Aorta (tissue), 5 donors: ENCODE measurements around the gene TESMIN. TPM values are rescaled to one million over a fixed set of nuclear protein-coding genes. Genes with fewer than 3 reads are reported as not detected.

ENCODE experiments used
- ATAC-seq: fragments of 200-7000 bp; cut with Tn5 transposase; one replicate; pipeline ENCODE4 v1.9.1; 2022; ENCODE audit warnings: moderate library complexity; ENCODE audit not compliant: low FRiP score
- DNase-seq, 2 donors: peaks; one replicate each; pipeline ENCODE4 v3.0.0-alpha.2; 2020
- H3K27ac ChIP-seq, 2 donors: one replicate each; pipeline ENCODE4 v1.5.1; 2013; ENCODE audit warnings: low read length in 2 of 2, mild to moderate bottlenecking in 2 of 2, moderate library complexity in 2 of 2, control low read depth in 1 of 2, inconsistent platforms in 1 of 2, low read depth in 1 of 2
- H3K27me3 ChIP-seq, 2 donors: one replicate each; pipeline ENCODE4 v1.6.1; 2013; ENCODE audit warnings: control low read depth in 1 of 2, low read length in 1 of 2, mild to moderate bottlenecking in 1 of 2, moderate library complexity in 1 of 2; ENCODE audit not compliant: insufficient read depth in 2 of 2, control insufficient read depth in 1 of 2
- H3K36me3 ChIP-seq, 2 donors: one replicate each; pipeline ENCODE4 v1.6.1; 2013; ENCODE audit warnings: control low read depth in 1 of 2, low read length in 1 of 2, mild to moderate bottlenecking in 1 of 2; ENCODE audit not compliant: insufficient read depth in 2 of 2, control insufficient read depth in 1 of 2
- H3K4me1 ChIP-seq, 2 donors: one replicate each; pipeline ENCODE4 v1.6.1; 2013; ENCODE audit warnings: low read length in 2 of 2, control low read depth in 1 of 2, mild to moderate bottlenecking in 1 of 2, moderate library complexity in 1 of 2; ENCODE audit not compliant: insufficient read depth in 2 of 2, control insufficient read depth in 1 of 2
- H3K4me3 ChIP-seq, 2 donors: one replicate each; pipeline ENCODE4 v1.5.1; 2013; ENCODE audit warnings: low read length in 2 of 2, control low read depth in 1 of 2, mild to moderate bottlenecking in 1 of 2
- H3K9me3 ChIP-seq: one replicate; pipeline ENCODE4 v1.6.1; 2013; ENCODE audit warnings: mild to moderate bottlenecking, low read length; ENCODE audit not compliant: control insufficient read depth
- WGBS, 2 donors: extraction: QIAGEN DNeasy Blood & Tissue Kit; methylation state at CpG; one replicate each; pipeline ENCODE4 v1.1.7; 2013; 5-methylcytosine and 5-hydroxymethylcytosine counted together
- intact Hi-C, 2 donors: fragments of 100-400 bp; cut with DNase I; formaldehyde crosslinking; loops; one replicate each; pipeline versions ENCODE4 v1.14.2 to v1.15.0; 2022
- polyA plus RNA-seq, 2 donors: library from polyadenylated mRNA; stranded (reverse); fragments of 200-250 nt; gene quantifications; one replicate each; pipeline ENCODE4 v1.2.3, GENCODE V29; 2013
- total RNA-seq, 2 donors: library from RNA; stranded (reverse); fragmentation: NEBNext Ultra II Directional; extraction: Animal tissue kit (Norgen Biotek cat#: 25700); gene quantifications; one replicate each; pipeline ENCODE4 v1.2.1, GENCODE V29; 2021
- donor health status: healthy with polysubstance abuse.
- donor health status: Bipolar disorder and iron deficiency.
- donor health status: DM: no; HTN: no; CAD: no.
- donor health status: DM: no; HTN: no; CAD: no.
- donor health status: DM: yes; HTN: yes; CAD: no.

The TESMIN gene
- total and polyA plus RNA-seq, 4 donors: 0.10 to 1.5 (median 0.42) TPM; not detected in 1

DNA sequence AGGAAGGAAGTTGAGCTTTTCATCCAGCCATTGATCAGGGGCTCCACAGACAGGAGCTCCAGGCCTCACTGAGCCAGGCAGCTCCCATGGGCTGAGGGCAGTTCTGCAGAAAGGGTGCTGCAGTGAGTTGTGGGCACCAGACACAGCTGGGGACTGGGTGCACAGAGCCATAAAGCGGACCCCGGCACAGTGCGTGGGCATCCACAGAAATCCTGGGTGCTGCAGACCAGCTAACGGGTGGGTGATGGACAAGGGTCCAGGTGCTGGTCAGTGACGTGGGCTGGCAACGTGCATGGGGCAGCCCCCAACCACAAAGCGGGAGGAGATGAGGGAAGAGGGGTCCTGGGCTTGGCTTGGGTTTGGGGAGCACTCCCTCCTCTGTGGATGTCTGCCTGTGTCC, 86.4 kb downstream of the TESMIN start:
- WGBS, 2 donors: 89 to 92% methylated on average over 7 of the region's 7 CpGs
- H3K4me3 ChIP-seq: no peak overlapping the region
- ATAC-seq: no peak

DNA sequence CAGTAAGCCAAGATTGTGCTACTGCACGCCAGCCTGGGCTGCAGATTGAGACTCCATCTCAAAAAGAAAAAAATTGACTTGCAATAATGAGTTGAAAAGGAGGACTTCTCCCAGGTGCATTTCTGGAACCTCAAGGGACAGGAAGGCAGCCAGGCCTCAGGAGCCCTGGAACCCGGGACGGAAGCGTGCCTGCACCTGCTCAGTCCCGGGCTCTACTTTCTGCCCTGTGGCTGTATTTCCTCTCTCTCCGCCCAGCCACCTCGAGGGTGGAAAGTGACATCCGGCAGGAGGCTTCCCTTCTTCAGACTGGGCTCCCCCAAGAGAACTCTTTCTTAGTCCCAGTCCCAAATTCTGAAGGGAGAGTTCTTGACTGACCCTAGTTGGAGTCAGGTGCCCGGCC, 87.2 kb downstream of the TESMIN start:
- Histone ChIP-seq H3K4me1 (no peaks in the 10 kb centered on the region), H3K27me3 (no peaks in the 10 kb centered on the region), H3K9me3 (no peaks in the 10 kb centered on the region), H3K4me3 (no peak overlapping the region), H3K36me3 (no peaks in the 10 kb centered on the region), H3K27ac (no peak overlapping the region)
- DNase-seq (peak in 1 of 2 donors; percentile 40), ATAC-seq (no peak)
- 89 to 90% methylated on average over 9 of the region's 9 CpGs for WGBS, 2 donors
- intact Hi-C loops: no loop called here

More for the DNA sequence above, 86.4 kb downstream of the TESMIN start:
- Histone ChIP-seq H3K36me3 (no peaks in the 10 kb centered on the region), H3K27ac (no peak overlapping the region), H3K9me3 (no peaks in the 10 kb centered on the region), H3K27me3 (no peaks in the 10 kb centered on the region), H3K4me1 (no peaks in the 10 kb centered on the region)
- DNase-seq: peak in 1 of 2 donors; percentile 64
- intact Hi-C loops: no loop called here

DNA sequence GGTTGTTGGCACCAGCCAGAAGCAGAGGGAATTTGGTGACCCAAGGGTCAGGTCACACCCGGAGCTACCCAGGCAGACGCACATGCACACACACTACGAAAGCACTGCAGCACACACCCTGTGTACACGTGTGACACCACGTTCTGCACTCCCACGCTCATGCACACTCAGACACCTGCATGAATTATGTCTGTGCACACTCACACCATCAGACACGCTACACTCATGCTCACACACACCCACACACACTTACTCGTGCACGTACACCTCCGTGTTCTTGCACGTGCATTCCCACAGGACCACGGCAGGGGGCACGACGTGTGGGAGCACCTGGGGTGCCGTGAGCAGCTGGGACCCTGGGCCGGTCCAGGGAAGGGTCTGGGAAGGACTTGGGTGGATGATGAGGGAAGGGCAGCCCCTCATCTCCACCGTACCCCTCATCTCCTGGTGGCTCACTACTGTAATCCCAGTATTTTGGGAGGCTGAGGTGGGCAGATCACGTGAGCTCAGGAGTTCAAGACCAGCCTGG, 87.8 kb downstream of the TESMIN start:
- Histone ChIP-seq H3K4me1 (no peaks in the 10 kb centered on the region), H3K9me3 (no peaks in the 10 kb centered on the region), H3K27ac (no peak overlapping the region), H3K27me3 (no peaks in the 10 kb centered on the region), H3K4me3 (no peak overlapping the region), H3K36me3 (no peaks in the 10 kb centered on the region)
- ATAC-seq: no peak
- intact Hi-C loops: no loop called here
- DNase-seq: peak in 1 of 2 donors; percentile 58
- WGBS, 2 donors: 91 to 92% methylated on average over 18 of the region's 18 CpGs

DNA sequence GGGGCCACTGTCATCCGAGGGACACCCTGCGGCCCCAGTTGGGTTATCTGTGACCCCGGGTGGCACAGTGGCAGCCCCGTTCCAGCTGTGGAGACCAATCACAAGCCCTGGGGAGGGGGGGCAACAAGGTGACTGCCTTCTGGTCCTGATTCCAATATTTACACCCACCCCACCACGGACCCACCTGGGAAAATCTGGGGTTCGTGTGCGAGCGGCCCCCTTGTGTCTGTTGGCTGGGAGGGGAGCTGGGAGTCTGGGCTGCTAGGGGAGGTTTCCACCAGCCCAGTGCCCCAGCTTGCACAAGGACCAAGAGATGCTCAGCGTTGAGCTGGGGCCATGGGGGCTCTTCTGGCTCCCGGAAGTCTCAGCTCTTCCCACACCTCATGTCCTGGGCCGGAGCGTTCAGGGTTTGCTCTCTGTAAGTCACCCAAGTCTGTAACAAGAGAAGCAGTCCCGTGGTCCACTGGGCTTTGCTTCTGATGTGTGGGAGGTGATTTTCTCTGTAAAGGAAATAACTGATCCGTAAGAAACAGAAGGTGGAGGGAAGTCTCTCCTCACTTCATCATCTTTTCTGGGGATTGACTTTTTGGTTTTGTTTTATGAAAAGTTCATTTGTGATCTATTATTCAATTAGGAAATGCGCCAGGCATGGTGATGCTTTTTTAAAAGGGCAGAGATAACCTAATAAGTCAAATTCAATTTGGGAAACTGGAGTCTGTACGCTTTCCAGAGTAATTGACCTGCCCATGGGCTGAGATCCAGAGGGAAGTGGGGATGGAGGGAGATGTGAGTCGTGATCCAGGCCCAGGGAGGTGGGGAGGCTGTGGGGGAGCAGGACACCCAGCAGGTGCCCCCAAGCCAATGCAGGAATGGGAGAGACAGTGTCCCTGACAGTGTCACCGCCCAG, 89.4 kb downstream of the TESMIN start:
- H3K36me3 ChIP-seq: no peaks in the 10 kb centered on the region
- no peaks in the 10 kb centered on the region for H3K9me3 ChIP-seq
- no peaks in the 10 kb centered on the region for H3K27me3 ChIP-seq
- H3K27ac ChIP-seq: no peak overlapping the region
- no peaks in the 10 kb centered on the region for H3K4me1 ChIP-seq
- no peak overlapping the region for H3K4me3 ChIP-seq
- peak in 1 of 2 donors; percentile 62 for DNase-seq
- intact Hi-C loops: no loop called here
- 73 to 83% methylated on average over 18 of the region's 18 CpGs for WGBS, 2 donors
- ATAC-seq: no peak

DNA sequence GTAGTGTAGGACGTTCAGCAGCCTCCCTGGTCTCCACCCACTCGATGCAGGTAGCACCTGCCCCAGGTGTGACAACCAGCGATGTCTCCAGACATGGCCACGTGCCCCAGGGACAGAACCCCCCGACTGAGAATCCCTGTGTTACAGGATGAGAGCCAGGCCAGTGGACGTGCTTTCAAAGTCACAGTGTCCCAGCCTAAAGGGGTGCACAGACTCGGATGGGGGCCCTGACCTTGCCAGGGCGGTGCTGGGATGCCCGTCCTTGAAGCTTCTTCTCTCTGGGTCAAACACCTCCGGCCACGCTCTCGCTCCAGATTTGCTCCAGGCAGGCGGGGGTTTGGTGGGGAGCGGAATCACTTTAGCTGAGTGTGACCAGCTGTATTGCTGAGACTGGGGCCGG, 90.3 kb downstream of the TESMIN start:
- ATAC-seq: no peak
- Histone ChIP-seq H3K4me3 (no peak overlapping the region), H3K27ac (no peak overlapping the region), H3K36me3 (no peaks in the 10 kb centered on the region), H3K4me1 (no peaks in the 10 kb centered on the region), H3K9me3 (no peaks in the 10 kb centered on the region), H3K27me3 (no peaks in the 10 kb centered on the region)
- WGBS, 2 donors: 82 to 91% methylated on average over 15 of the region's 15 CpGs
- no peak for DNase-seq
- intact Hi-C loops: no loop called here

DNA sequence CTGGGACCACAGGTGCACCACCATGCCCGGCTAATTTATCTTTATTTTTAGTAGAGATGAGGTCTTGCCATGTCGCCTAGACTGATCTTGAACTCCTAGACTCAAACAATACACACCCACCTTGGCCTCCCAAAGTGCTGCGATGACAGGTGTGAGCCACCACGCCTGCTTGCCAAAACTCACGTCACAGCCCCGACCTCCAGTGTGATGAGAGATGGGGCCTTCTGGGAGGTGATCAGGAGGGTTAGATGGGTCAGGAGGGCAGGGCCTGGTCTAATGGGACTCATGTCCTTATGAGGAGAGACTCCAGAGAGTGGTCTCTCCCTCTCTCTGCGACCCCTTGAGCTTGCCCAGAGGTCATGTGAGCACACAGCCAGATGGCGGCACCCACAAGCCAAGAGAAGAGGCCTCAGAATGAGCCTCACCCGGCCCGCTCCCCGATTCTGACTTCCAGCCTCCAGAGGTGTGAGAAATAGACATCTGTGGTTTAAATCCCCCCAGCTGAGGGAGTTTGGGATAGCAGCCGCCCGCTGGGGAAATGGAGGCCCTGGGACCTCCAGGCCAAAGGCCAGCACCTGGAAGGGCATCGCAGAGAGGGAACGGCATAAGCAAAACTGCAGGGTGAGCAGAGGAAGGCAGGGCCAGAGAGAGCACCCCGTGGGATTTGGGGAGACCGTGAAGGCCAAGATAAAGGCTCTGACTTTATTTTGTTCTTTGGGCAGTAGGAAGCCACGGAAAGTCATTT, 91.1 kb downstream of the TESMIN start:
- ATAC-seq (no peak), DNase-seq (no peak)
- Histone ChIP-seq H3K9me3 (peaks cover 2% of the 10 kb centered on the region), H3K4me1 (no peaks in the 10 kb centered on the region), H3K27me3 (no peaks in the 10 kb centered on the region), H3K27ac (no peak overlapping the region), H3K36me3 (no peaks in the 10 kb centered on the region), H3K4me3 (no peak overlapping the region)
- WGBS, 2 donors: 92 to 94% methylated on average over 18 of the region's 18 CpGs
- intact Hi-C loops: no loop called here

DNA sequence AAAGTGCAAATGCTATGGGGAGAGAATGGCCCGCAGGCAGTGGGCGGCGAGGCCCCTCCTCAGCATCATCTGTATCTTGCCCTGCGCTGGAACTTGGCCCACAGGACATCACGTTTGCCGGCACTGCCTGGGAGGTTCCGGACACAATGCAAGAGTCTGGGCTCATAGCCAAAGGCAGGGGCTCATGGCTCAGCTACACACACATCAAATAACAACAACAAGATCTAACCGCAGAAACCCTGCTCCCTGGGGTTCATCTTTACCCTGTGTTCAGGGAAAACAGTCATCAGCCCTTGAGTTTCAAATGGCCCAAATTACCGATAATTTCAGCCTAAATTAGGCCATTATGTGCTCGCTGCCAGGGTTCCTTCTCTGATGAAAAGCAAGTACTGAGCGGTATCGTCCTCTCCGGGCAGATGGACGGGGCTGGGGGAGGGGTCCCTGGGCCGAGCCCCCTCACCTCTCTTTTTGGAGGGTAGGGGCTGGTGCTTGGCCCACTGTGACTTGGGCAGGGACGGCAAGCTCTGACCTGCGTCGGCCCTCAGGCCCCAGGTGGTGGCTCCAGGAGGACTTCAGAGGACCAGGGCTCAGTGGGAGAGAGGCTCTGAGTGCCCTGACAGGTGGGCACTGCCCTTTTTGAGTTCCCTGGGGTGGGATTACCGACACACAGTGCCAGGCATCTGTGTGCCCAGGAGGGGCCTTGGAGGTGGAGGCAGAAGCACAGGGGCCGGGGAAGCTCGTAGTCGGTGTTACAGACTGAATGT, 92.0 kb downstream of the TESMIN start:
- peaks cover 3% of the 10 kb centered on the region for H3K9me3 ChIP-seq
- H3K27ac ChIP-seq: no peak overlapping the region
- H3K4me1 ChIP-seq: no peaks in the 10 kb centered on the region
- DNase-seq: peak in 1 of 2 donors; percentile 68
- intact Hi-C loops: no loop called here
- no peaks in the 10 kb centered on the region for H3K36me3 ChIP-seq
- peak; percentile 45 for ATAC-seq
- WGBS, 2 donors: 59 to 63% methylated on average over 22 of the region's 22 CpGs
- no peaks in the 10 kb centered on the region for H3K27me3 ChIP-seq
- H3K4me3 ChIP-seq: no peak overlapping the region

DNA sequence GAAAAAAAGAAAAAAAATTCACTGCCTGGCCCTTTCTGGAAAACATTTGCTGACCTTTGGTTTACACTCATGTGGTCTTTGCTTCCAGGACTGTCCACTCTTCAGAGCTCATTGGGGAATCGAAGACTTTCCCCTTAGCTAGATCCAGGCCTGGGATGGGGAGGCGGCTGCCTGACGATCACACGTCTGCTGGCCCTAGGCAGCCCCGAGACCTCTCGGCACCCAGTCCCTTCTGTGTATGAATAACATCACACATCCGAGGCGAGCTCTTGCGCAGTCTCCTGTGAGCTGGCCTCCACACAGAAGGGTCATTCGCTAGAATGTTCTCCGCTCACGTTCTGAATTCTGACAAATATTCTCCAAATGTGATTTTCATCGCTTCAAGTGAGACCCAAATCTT, 92.7 kb downstream of the TESMIN start:
- no peak for DNase-seq
- Histone ChIP-seq H3K9me3 (peaks cover 3% of the 10 kb centered on the region), H3K27ac (no peak overlapping the region), H3K27me3 (no peaks in the 10 kb centered on the region), H3K4me3 (no peak overlapping the region), H3K4me1 (no peaks in the 10 kb centered on the region), H3K36me3 (no peaks in the 10 kb centered on the region)
- WGBS, 2 donors: 87 to 88% methylated on average over 13 of the region's 13 CpGs
- ATAC-seq: no peak
- intact Hi-C loops: no loop called here
